IMR-90 (cell line): Measurements from ENCODE around the gene ACOXL. TPM values are rescaled to one million over a fixed set of nuclear protein-coding genes. Genes with fewer than 3 reads are reported as not detected.

Experiments
- ATAC-seq: fragments of 200-7000 bp; cut with Tn5 transposase; 2 replicates; pipeline ENCODE4 v1.9.1; 2020; ENCODE audit warnings: low read depth, mild to moderate bottlenecking, moderate library complexity
- BruUV-seq: library from RNA; stranded (reverse); fragments of 400-500 nt; replicated peaks from 2 replicates; lab custom pipeline; 2021; lab: Mats Ljungman, UMichigan
- CTCF ChIA-PET: fragments of 300-600 bp; formaldehyde crosslinking; extraction: SDS; loops from one replicate; lab custom pipeline; 2021; ENCODE audit warnings: antibody characterized with exemption; lab: Yijun Ruan, JAX
- POLR2A ChIA-PET: fragments of 300-600 bp; sonication (Branson Sonifier 250); formaldehyde crosslinking; loops from one replicate; lab custom pipeline; 2022; ENCODE audit warnings: antibody characterized with exemption; ENCODE audit not compliant: unreplicated experiment; lab: Charles Lee
- DNase-seq: peaks from one replicate; pipeline ENCODE4 v3.0.0; 2013
- H2AFZ ChIP-seq: replicated peaks from 2 replicates; pipeline ENCODE3; 2013; ENCODE audit warnings: low read length, mild to moderate bottlenecking; ENCODE audit not compliant: poor library complexity
- H2AK5ac ChIP-seq: 2 replicates; pipeline ENCODE4 v1.6.1; 2013; ENCODE audit warnings: low read depth, low read length, inconsistent platforms
- H2AK9ac ChIP-seq: replicated peaks from 2 replicates; pipeline ENCODE3; 2013; ENCODE audit warnings: mild to moderate bottlenecking, low read depth, low read length, moderate library complexity; ENCODE audit not compliant: poor library complexity
- H2BK120ac ChIP-seq: 2 replicates; pipeline ENCODE4 v1.6.1; 2013; ENCODE audit warnings: low read depth, low read length, inconsistent platforms
- H2BK15ac ChIP-seq: 3 replicates; pipeline ENCODE4 v1.6.1; 2013; ENCODE audit warnings: low read depth, low read length, inconsistent platforms
- H2BK20ac ChIP-seq: 2 replicates; pipeline ENCODE4 v1.6.1; 2013; ENCODE audit warnings: low read depth, mild to moderate bottlenecking, inconsistent platforms, low read length, moderate library complexity
- H2BK5ac ChIP-seq: 2 replicates; pipeline ENCODE4 v1.6.1; 2013; ENCODE audit warnings: mild to moderate bottlenecking, low read depth, low read length, inconsistent platforms; ENCODE audit not compliant: poor library complexity, severe bottlenecking
- H3K14ac ChIP-seq: replicated peaks from 2 replicates; pipeline ENCODE4 v1.6.1; 2013; ENCODE audit warnings: low read depth, low read length, inconsistent platforms
- H3K18ac ChIP-seq: 2 replicates; pipeline ENCODE4 v1.6.1; 2013; ENCODE audit warnings: low read depth, low read length, control low read depth
- H3K23ac ChIP-seq: 2 replicates; pipeline ENCODE4 v1.6.1; 2013; ENCODE audit warnings: low read depth, low read length, inconsistent platforms
- H3K27ac ChIP-seq: 2 replicates; pipeline ENCODE4 v1.5.1; 2013; ENCODE audit warnings: mild to moderate bottlenecking, control low read depth, low read length; ENCODE audit not compliant: insufficient read depth
- H3K27me3 ChIP-seq: 2 replicates; pipeline ENCODE4 v1.6.1; 2013; ENCODE audit warnings: low read length; ENCODE audit not compliant: control insufficient read depth, insufficient read depth
- H3K36me3 ChIP-seq: 2 replicates; pipeline ENCODE4 v1.6.1; 2013; ENCODE audit warnings: low read length, mixed read lengths; ENCODE audit not compliant: control insufficient read depth, insufficient read depth
- H3K4ac ChIP-seq: 2 replicates; pipeline ENCODE4 v1.6.1; 2013; ENCODE audit warnings: low read depth, low read length, inconsistent platforms
- H3K4me1 ChIP-seq: 2 replicates; pipeline ENCODE4 v1.6.1; 2013; ENCODE audit warnings: low read length, mixed read lengths; ENCODE audit not compliant: control insufficient read depth, insufficient read depth
- H3K4me2 ChIP-seq: 2 replicates; pipeline ENCODE4 v1.6.1; 2013; ENCODE audit warnings: low read depth, mild to moderate bottlenecking, control low read depth, low read length, moderate library complexity
- H3K4me3 ChIP-seq: 2 replicates; pipeline ENCODE4 v1.5.1; 2013; ENCODE audit warnings: low read depth, mild to moderate bottlenecking, control low read depth, low read length, moderate library complexity; ENCODE audit not compliant: insufficient read depth
- H3K56ac ChIP-seq: 2 replicates; pipeline ENCODE4 v1.6.1; 2013; ENCODE audit warnings: low read length, inconsistent platforms; ENCODE audit not compliant: insufficient read depth; ENCODE audit errors: extremely low read depth
- H3K79me1 ChIP-seq, 2 experiments: 2 replicates each; pipeline ENCODE4 v1.6.1; 2013; ENCODE audit warnings: low read length in 2 of 2, inconsistent platforms in 1 of 2, low read depth in 1 of 2
- H3K9ac ChIP-seq: 2 replicates; pipeline ENCODE4 v1.6.1; 2013; ENCODE audit warnings: low read depth, low read length, control low read depth
- H3K9me1 ChIP-seq: 2 replicates; pipeline ENCODE4 v1.6.1; 2013; ENCODE audit warnings: low read length, inconsistent platforms; ENCODE audit not compliant: insufficient read depth
- H3K9me3 ChIP-seq: 2 replicates; pipeline ENCODE4 v1.6.1; 2013; ENCODE audit warnings: low read length; ENCODE audit not compliant: control insufficient read depth, insufficient read depth
- H4K20me1 ChIP-seq: 2 replicates; pipeline ENCODE4 v1.6.1; 2013; ENCODE audit warnings: low read length, inconsistent platforms; ENCODE audit not compliant: insufficient read depth
- H4K5ac ChIP-seq: 2 replicates; pipeline ENCODE4 v1.6.1; 2013; ENCODE audit warnings: mild to moderate bottlenecking, low read depth, low read length, control low read depth
- H4K8ac ChIP-seq, 2 experiments: 2 replicates each; pipeline ENCODE4 v1.6.1; 2013; ENCODE audit warnings: low read depth in 2 of 2, low read length in 2 of 2, control low read depth in 1 of 2, inconsistent platforms in 1 of 2
- H4K91ac ChIP-seq: 2 replicates; pipeline ENCODE4 v1.6.1; 2013; ENCODE audit warnings: low read depth, low read length, inconsistent platforms; ENCODE audit not compliant: insufficient read depth
- CTCF ChIP-seq: conservative IDR thresholded peaks from 2 replicates; pipeline ENCODE4 v1.5.1; 2012; ENCODE audit warnings: mild to moderate bottlenecking, low read depth, low read length, improper control_type of control experiment
- ELK1 ChIP-seq: fragments of 150-350 bp; IDR thresholded peaks from 2 replicates; pipeline ENCODE4 v1.6.1; 2016; ENCODE audit warnings: low read depth, mild to moderate bottlenecking, low read length, moderate library complexity, borderline replicate concordance
- MAZ ChIP-seq: IDR thresholded peaks from 2 replicates; pipeline ENCODE4 v1.6.1; 2012; ENCODE audit warnings: low read depth, mild to moderate bottlenecking, low read length, improper control_type of control experiment, moderate library complexity, borderline replicate concordance
- WGBS, 2 experiments: methylation state at CpG; one replicate each; pipeline versions ENCODE4 v1.1.5 to v1.1.7; 2013; ENCODE audit warnings: missing lambda C conversion rate in 2 of 2; ENCODE audit not compliant: insufficient read length in 1 of 2; ENCODE audit errors: extremely low coverage in 2 of 2; 5-methylcytosine and 5-hydroxymethylcytosine counted together
- dilution Hi-C: fragments of 300-500 bp; cut with HindIII; formaldehyde crosslinking; loops from one replicate; pipeline ENCODE4 v1.14.3; 2018; ENCODE audit warnings: low sequenced_read_pairs; ENCODE audit not compliant: unreplicated experiment
- in situ Hi-C: fragments of 300-500 bp; cut with MboI; formaldehyde crosslinking; loops from 3 replicates; pipeline ENCODE4 v1.14.3; 2019; ENCODE audit warnings: low sequenced_read_pairs, inconsistent platforms, mixed read lengths
- intact Hi-C: fragments of 100-400 bp; cut with micrococcal nuclease; formaldehyde crosslinking; loops from 2 replicates; pipeline ENCODE4 v1.10.0; 2022
- polyA plus RNA-seq, 3 experiments: library from polyadenylated mRNA; depleted of rRNA; stranded (reverse); fragments of >200 nt; gene quantifications; 2 replicates each; pipeline ENCODE4 v1.2.3, GENCODE V29; 2012; ENCODE audit warnings: low replicate concordance in 1 of 3
- total RNA-seq: library from RNA; depleted of rRNA; stranded (reverse); fragments of >200 nt; gene quantifications from 2 replicates; pipeline ENCODE4 v1.2.3, GENCODE V29; 2012

Gene ACOXL
- total and polyA plus RNA-seq, 2 of the 4 experiments (the other 2 are of a cell fraction) = not detected

DNA sequence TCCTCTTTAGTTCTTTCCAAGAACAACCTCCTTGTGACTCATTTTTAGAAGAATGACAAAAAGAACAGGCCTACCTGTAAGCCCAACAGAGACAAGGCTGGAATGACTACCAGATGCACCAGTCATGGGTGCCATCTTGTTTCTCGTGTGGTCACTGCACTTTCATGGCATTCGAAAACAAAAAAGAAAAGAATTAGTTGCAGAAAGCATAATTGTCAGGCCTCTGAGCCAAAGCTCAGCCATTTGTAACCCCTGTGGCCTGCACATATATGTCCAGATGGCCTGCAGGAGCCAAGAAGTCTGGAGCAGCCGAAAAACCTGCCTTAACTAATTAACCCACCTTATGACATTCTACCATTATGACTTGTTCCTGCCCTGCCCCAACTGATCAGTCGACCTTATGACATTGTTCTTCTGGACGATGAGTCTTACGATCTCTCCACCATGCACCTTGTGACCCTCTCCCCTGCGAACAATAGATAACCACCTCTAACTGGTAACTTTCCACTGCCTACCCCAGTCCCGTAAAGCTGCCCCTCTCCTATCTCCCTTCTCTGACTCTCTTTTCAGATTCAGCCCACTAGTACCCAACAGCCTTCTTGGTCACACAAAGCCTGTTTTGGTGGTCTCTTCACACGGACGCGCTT is 40.6 kb upstream of the ACOXL start:
- Histone ChIP-seq H3K27me3 (peaks cover 51% of the 10 kb centered on the region), H4K5ac (no peak overlapping the region), H3K23ac (no peak overlapping the region), H3K56ac (no peak overlapping the region), H4K8ac (no peak overlapping the region), H4K91ac (no peak overlapping the region), H3K4ac (no peak overlapping the region), H2AK9ac (no peak overlapping the region), H4K20me1 (no peaks in the 10 kb centered on the region), H2AK5ac (no peak overlapping the region), H2BK15ac (no peak overlapping the region), H3K79me1 (no peaks in the 10 kb centered on the region), H3K9me3 (peaks cover 10% of the 10 kb centered on the region), H3K4me1 (no peaks in the 10 kb centered on the region), H3K9ac (no peak overlapping the region), H3K36me3 (no peaks in the 10 kb centered on the region), H3K4me2 (no peak overlapping the region), H2AFZ (no peak overlapping the region), H2BK120ac (no peak overlapping the region), H3K18ac (no peak overlapping the region), H2BK20ac (no peak overlapping the region), H3K14ac (no peak overlapping the region), H3K9me1 (no peaks in the 10 kb centered on the region), H3K4me3 (no peak overlapping the region), H2BK5ac (no peak overlapping the region), H3K27ac (no peak overlapping the region)
- no peak for TF ChIP-seq CTCF
- TF ChIP-seq MAZ = no peak
- no peak for TF ChIP-seq ELK1
- ATAC-seq = no peak
- intact Hi-C loops = no loop called here
- WGBS, 2 experiments = 81% methylated on average over 6 of the region's 11 CpGs; no CpG with 5 or more reads in 1 of the 2 experiments
- DNase-seq = no peak
- POLR2A ChIA-PET = no interaction called here
- in situ Hi-C loops = no loop called here
- no TSS peak for BruUV-seq
- dilution Hi-C loops = no loop called here
- CTCF ChIA-PET = no interaction called here
